Epithelial cell of proximal tubule (primary cell): ENCODE results near the gene MYBPH. TPM values are rescaled to one million over a fixed set of nuclear protein-coding genes. Genes with fewer than 3 reads are reported as not detected.

Experiments
- DNase-seq: peaks from one replicate; pipeline ENCODE4 v3.0.0-alpha.2; 2011; ENCODE audit warnings: low read depth
- H3K4me3 ChIP-seq: 2 replicates; pipeline ENCODE4 v1.5.1; 2011; ENCODE audit warnings: low read depth, mild to moderate bottlenecking, low read length
- CTCF ChIP-seq: conservative IDR thresholded peaks from 2 replicates; pipeline ENCODE4 v1.5.1; 2012; ENCODE audit warnings: low read depth, mild to moderate bottlenecking, low read length
- total RNA-seq: library from RNA; depleted of rRNA; stranded (reverse); fragments of >200 nt; gene quantifications from 2 replicates; pipeline ENCODE4 v1.2.3, GENCODE V29; 2015

The MYBPH gene
- total RNA-seq, 1 donor from 2014 or later: not detected

- TF ChIP-seq CTCF: no peak
- H3K4me3 ChIP-seq: no peak overlapping the region
- peak; percentile 42 for DNase-seq
These were observed 22.0 kb upstream of the MYBPH start for GRCh38 chr1:203197625-203198024.

GRCh38 chr1:203196371-203196770, 20.7 kb upstream of the MYBPH start:
- no peak for DNase-seq
- H3K4me3 ChIP-seq: no peak overlapping the region
- no peak for TF ChIP-seq CTCF

- TF ChIP-seq CTCF: no peak
- DNase-seq: no peak
- H3K4me3 ChIP-seq: no peak overlapping the region
These were observed 15.3 kb upstream of the MYBPH start for GRCh38 chr1:203190949-203191348.

- no peak for DNase-seq
- no peak overlapping the region for H3K4me3 ChIP-seq
- TF ChIP-seq CTCF: no peak
These were observed 14.3 kb upstream of the MYBPH start for GRCh38 chr1:203189951-203190352.

- no peak for DNase-seq
- H3K4me3 ChIP-seq: no peak overlapping the region
- TF ChIP-seq CTCF: no peak
These were observed 13.1 kb upstream of the MYBPH start for GRCh38 chr1:203188686-203189232.

GRCh38 chr1:203187689-203188264, 12.2 kb upstream of the MYBPH start:
- TF ChIP-seq CTCF: no peak
- no peak overlapping the region for H3K4me3 ChIP-seq
- no peak for DNase-seq

GRCh38 chr1:203187304-203187685, 11.7 kb upstream of the MYBPH start:
- no peak for TF ChIP-seq CTCF
- H3K4me3 ChIP-seq: no peak overlapping the region
- no peak for DNase-seq
